ENCODE results near the gene TMEM154. TPM values are rescaled to one million over a fixed set of nuclear protein-coding genes. Genes with fewer than 3 reads are reported as not detected.

TMEM154 gene
- total and polyA plus RNA-seq, 10 of the 15 experiments (the other 5 are each of a cell fraction or from before 2014, with no cell fraction given): 5.1 to 41.4 (median 18.2) TPM

- H3K27me3 ChIP-seq (replicated peaks in 1 of 2; ENCODE audit: control insufficient read depth in 2 of 2, insufficient read depth in 2 of 2, low read length in 1 of 2): no peaks in the 10 kb centered on the region
- H4K20me1 ChIP-seq (ENCODE audit: control insufficient read depth, insufficient read depth): no peaks in the 10 kb centered on the region
- no peak for DNase-seq (ENCODE audit: low read depth, low spot score)
- no peak overlapping the region for H3K27ac ChIP-seq (ENCODE audit: control insufficient read depth, insufficient read depth)
- POLR2A ChIA-PET: interaction anchor here (0.9 to 4.0 kb wide), 3 partner anchors 10 to 132 kb away, joined by 3 to 18 read pairs (median 6); no protein-coding TSS in a partner anchor
- no peaks in the 10 kb centered on the region for H3K36me3 ChIP-seq (ENCODE audit: control insufficient read depth in 2 of 2, insufficient read depth in 2 of 2, low read length in 1 of 2)
- H3K4me3 ChIP-seq: no peak overlapping the region
- RAD21 ChIA-PET (ENCODE audit: unreplicated experiment): interaction anchor here (1.0 to 7.0 kb wide), 6 partner anchors 10 to 61 kb away, joined by 3 to 85 read pairs (median 36); no protein-coding TSS in a partner anchor
- in situ Hi-C loops (cut with MboI): no loop called here
- TF ChIP-seq CHD4 (IDR thresholded peaks at IDR 0.05): no peak
- TF ChIP-seq SP1 (IDR thresholded peaks at IDR 0.05; ENCODE audit: low read depth, low read length): no peak
- TF ChIP-seq TBL1XR1 (IDR thresholded peaks at IDR 0.05; ENCODE audit: low read depth, low read length): no peak
- no peak for TF ChIP-seq BMI1 (IDR thresholded peaks at IDR 0.05; ENCODE audit: borderline replicate concordance)
- no peak for TF ChIP-seq POU2F2 (IDR thresholded peaks at IDR 0.05; ENCODE audit: borderline replicate concordance, low read depth, low read length)
- no peak for TF ChIP-seq ZBTB11 (CRISPR knock-in tag; IDR thresholded peaks at IDR 0.05)
- no peak for TF ChIP-seq MXI1 (IDR thresholded peaks at IDR 0.05; ENCODE audit: low read depth, low read length)
- TF ChIP-seq NFYA (IDR thresholded peaks at IDR 0.05; ENCODE audit: borderline replicate concordance, low read depth, low read length): no peak
- TF ChIP-seq CBFB (IDR thresholded peaks at IDR 0.05; ENCODE audit: low read depth): no peak
- no peak for TF ChIP-seq CBX3 (IDR thresholded peaks at IDR 0.05; ENCODE audit: borderline replicate concordance, low read depth)
- H3K79me2 ChIP-seq (ENCODE audit: control insufficient read depth, insufficient read depth, low read length): no peaks in the 10 kb centered on the region
- no peak overlapping the region for H3K4me2 ChIP-seq (ENCODE audit: control insufficient read depth, insufficient read depth)
- CTCF ChIA-PET: interaction anchor here (1.0 to 9.8 kb wide), 5 partner anchors 9 to 172 kb away, joined by 4 to 65 read pairs (median 11); no protein-coding TSS in a partner anchor
- no peak for ATAC-seq
- FAIRE-seq: no peak
- no peak overlapping the region for H2AFZ ChIP-seq (ENCODE audit: control insufficient read depth, low read depth, low read length)
- SMC1A ChIA-PET (ENCODE audit: uncharacterized antibody, unreplicated experiment): interaction anchor here (0.7 to 14.9 kb wide), 7 partner anchors 10 to 172 kb away, joined by 3 to 229 read pairs (median 11); partner anchors contain the start of genes ARFIP1 and TIGD4
- WGBS (ENCODE audit: insufficient coverage, insufficient replicate concordance, low lambda C conversion rate, missing lambda C conversion rate): 100% methylated on average over 4 of the region's 4 CpGs
- intact Hi-C loops (cut with micrococcal nuclease; ENCODE audit: unreplicated experiment): no loop called here
- peaks cover 16% of the 10 kb centered on the region for H3K4me1 ChIP-seq (ENCODE audit: control insufficient read depth, insufficient read depth, low read length)
- no peaks in the 10 kb centered on the region for H3K9me3 ChIP-seq (replicated peaks; ENCODE audit: control insufficient read depth, insufficient read depth, low read length)
- no TSS peak for BruUV-seq (replicated peaks)
- no peak overlapping the region for H3K9ac ChIP-seq (ENCODE audit: control insufficient read depth, insufficient read depth, low read length)
Observed at GRCh38 chr4:152673489-152673888, 6.3 kb downstream of the TMEM154 start.
